AG04449 (cell line): ENCODE data around the gene TBC1D1.

ENCODE experiments used
- CTCF ChIA-PET: fragments of 350-600 bp; formaldehyde crosslinking; extraction: SDS; loops from one replicate; lab custom pipeline; 2021; ENCODE audit warnings: antibody characterized with exemption; lab: Yijun Ruan, JAX
- POLR2A ChIA-PET: fragments of 400-600, 350-600 bp; formaldehyde crosslinking; extraction: SDS; loops from one replicate; lab custom pipeline; 2020; ENCODE audit warnings: antibody characterized with exemption, inconsistent platforms; lab: Yijun Ruan, JAX
- DNase-seq: peaks from one replicate; pipeline ENCODE4 v3.0.0-alpha.2; 2010; ENCODE audit warnings: low read depth, low spot score
- H3K4me3 ChIP-seq: 2 replicates; pipeline ENCODE4 v1.5.1; 2011; ENCODE audit warnings: low read depth, mild to moderate bottlenecking, control low read depth, low read length
- TF ChIP-seq, protein P1 (sequence below): IDR thresholded peaks from one replicate; pipeline ENCODE4 v1.5.1; 2011; ENCODE audit warnings: mild to moderate bottlenecking, moderate library complexity, low read length, control low read depth, inconsistent platforms; ENCODE audit not compliant: insufficient read depth; ENCODE audit errors: missing control alignments

Gene TBC1D1

GRCh38 chr4:38115601-38116000 is 224.7 kb downstream of the TBC1D1 start:
- ChIA-PET CTCF (no interaction called here), POLR2A (no interaction called here)
- H3K4me3 ChIP-seq: no peak overlapping the region
- DNase-seq: no peak
- TF ChIP-seq, protein P1, sequence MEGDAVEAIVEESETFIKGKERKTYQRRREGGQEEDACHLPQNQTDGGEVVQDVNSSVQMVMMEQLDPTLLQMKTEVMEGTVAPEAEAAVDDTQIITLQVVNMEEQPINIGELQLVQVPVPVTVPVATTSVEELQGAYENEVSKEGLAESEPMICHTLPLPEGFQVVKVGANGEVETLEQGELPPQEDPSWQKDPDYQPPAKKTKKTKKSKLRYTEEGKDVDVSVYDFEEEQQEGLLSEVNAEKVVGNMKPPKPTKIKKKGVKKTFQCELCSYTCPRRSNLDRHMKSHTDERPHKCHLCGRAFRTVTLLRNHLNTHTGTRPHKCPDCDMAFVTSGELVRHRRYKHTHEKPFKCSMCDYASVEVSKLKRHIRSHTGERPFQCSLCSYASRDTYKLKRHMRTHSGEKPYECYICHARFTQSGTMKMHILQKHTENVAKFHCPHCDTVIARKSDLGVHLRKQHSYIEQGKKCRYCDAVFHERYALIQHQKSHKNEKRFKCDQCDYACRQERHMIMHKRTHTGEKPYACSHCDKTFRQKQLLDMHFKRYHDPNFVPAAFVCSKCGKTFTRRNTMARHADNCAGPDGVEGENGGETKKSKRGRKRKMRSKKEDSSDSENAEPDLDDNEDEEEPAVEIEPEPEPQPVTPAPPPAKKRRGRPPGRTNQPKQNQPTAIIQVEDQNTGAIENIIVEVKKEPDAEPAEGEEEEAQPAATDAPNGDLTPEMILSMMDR: no peak

DNA sequence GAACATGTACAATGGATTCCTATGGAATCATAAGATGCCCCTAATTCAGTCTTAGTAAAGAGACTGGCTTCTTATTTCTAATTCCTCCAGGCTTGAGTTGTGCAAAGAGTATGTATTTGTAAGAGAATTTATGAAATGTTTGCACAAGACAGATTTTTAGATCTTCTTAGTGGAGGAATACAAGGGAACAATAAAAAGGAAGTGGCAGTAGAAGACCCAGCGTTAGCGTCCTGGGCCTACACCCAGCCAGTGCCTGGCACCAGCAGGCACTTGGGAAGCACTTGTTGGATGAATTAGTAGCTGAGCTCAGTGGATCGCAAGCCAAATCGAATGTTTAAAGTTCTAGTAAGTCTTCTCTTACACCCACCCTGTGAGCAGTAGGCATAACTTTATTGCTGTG is 226.7 kb downstream of the TBC1D1 start:
- H3K4me3 ChIP-seq: no peak overlapping the region
- no peak for DNase-seq
- TF ChIP-seq, protein P1: no peak
- ChIA-PET CTCF (no interaction called here), POLR2A (no interaction called here)

DNA sequence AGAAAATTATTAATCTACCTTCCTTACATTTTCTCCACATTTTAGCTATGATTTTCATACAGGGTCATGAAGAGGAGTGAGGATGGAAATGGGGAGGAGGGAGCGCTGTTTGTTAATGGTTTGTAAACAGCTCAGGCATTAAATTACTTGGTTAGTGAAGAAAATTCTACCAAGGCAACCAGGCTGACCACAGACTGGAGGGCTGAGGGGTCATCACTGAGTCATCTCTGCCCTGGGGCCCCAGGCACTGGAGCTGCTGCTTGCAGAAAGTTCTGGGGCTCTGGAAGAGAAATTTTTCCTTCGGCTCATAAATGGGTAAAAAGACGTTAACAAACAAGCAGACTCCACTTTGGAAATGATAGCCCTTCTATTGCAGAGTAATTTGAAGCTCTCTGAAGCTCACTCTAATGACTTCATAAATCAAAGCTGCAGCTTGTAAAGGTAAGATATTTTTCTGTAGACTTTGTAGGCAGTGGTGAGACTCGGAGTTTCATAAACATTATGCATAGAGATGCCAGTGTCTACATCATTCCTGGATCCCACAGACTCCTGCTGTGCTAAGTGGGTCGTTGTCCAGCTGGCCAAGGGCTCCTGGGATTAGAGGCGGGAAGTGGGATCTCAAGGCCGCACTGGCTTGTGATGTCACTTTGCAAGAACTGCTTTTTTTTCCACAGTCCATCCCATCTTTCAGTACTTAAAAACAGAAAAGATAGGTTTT is 228.9 kb downstream of the TBC1D1 start:
- no peak overlapping the region for H3K4me3 ChIP-seq
- ChIA-PET CTCF (interaction anchor here (0.6 to 1.4 kb wide), 8 partner anchors 9 to 612 kb away, joined by 3 to 5 read pairs (median 3); no protein-coding TSS in a partner anchor), POLR2A (no interaction called here)
- no peak for DNase-seq
- TF ChIP-seq, protein P1: no peak

DNA sequence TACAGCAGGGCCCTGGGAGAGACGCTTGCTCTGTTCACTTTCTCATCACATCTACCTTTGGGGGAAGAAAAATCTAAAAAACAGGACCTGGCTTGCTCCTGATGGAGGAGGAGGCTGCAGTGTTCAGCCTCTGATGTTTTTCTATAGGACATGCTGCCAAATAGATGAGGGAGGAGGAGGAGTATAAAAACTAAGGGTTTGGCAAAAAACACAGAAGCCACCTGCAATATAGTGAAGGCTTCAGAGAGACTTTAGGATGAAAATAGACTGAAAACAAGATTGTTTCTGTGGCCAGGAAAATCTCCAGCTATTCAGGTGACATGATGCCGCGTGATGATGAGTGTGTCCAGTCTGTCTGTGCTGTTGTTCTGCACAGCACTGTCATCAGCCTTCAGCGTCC is 229.9 kb downstream of the TBC1D1 start:
- H3K4me3 ChIP-seq: no peak overlapping the region
- no peak for DNase-seq
- ChIA-PET POLR2A (no interaction called here), CTCF (no interaction called here)
- TF ChIP-seq, protein P1: no peak

DNA sequence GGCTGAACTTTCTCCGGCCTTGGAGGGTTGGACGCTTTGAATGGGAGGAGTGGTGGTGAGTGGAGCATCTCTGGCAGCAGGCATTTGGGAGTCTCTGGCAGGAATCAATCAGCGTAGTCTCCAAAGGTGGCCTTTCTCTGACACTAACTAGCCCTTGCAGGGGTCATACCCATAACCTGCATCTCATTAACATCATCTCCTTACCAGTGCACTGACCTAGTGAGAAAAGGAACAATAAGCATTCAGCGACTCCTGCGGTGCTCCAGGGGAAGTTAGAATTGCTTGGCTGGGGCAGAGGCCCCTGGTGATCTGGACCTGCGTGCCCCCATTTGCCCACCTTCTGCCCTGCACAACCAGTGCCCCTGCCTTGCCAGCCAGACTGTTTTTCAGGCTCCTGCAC is 231.2 kb downstream of the TBC1D1 start:
- H3K4me3 ChIP-seq: no peak overlapping the region
- ChIA-PET CTCF (no interaction called here), POLR2A (no interaction called here)
- TF ChIP-seq, protein P1: no peak
- no peak for DNase-seq

DNA sequence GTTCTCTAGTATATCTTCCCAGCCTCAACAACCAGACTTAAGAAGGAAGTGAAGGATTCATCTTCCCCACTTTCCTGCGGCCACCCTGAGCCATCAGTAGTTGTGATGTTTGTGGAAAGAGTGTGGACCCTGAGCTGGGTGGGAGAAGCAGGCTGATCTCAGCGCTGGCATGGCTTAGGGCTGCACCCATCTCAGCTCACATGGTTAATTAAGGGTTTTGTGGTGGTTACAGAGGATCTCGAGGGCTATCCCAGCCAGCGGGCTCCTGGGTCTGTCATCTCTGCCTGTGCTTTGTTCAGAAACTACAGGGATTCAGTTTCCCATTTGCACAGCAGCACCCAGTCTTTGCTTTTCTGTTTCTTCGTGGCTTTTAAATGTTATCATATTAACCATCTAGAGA is 232.7 kb downstream of the TBC1D1 start:
- ChIA-PET CTCF (interaction anchor here (0.8 to 1.0 kb wide), 2 partner anchors 9 to 11 kb away, joined by 3 read pairs; no protein-coding TSS in a partner anchor), POLR2A (no interaction called here)

More for the DNA sequence above, 232.7 kb downstream of the TBC1D1 start:
- no peak overlapping the region for H3K4me3 ChIP-seq
- TF ChIP-seq, protein P1: no peak
- no peak for DNase-seq
